Measurements from ENCODE around the gene SLC35B3. TPM values are rescaled to one million over a fixed set of nuclear protein-coding genes. Genes with fewer than 3 reads are reported as not detected.
"Not testable (repeated sequence)": the region's sequence is repeated elsewhere in the genome, so short reads cannot be mapped to it uniquely, and the experiment has no call there.

Gene SLC35B3
- total RNA-seq, 1 experiment from 2014 or later = 8.6 TPM

DNA sequence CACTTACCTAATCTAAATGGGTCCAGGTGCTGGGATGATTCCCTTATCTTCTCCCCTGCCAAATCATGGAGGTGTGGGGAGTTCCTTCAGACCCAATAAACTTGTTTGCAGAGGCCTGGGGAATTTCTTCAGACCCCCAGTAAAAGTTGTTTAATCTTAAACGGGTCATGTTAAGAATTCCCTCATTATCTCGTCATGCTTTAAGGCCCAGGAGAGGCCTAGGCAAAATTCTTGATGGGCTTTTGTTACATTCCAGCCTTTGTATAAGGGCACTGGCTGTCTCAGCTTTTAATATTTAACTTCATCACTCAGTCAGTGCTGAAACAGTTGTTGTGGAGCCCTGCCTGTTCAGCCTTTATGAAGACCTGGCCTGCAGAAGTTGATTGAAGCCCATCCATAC is 11.0 kb upstream of the SLC35B3 start (continued):
- no peak for TF ChIP-seq TCF7L2 (IDR thresholded peaks at IDR 0.05; ENCODE audit: borderline replicate concordance, extremely low read depth, insufficient read depth, insufficient read length)

DNA sequence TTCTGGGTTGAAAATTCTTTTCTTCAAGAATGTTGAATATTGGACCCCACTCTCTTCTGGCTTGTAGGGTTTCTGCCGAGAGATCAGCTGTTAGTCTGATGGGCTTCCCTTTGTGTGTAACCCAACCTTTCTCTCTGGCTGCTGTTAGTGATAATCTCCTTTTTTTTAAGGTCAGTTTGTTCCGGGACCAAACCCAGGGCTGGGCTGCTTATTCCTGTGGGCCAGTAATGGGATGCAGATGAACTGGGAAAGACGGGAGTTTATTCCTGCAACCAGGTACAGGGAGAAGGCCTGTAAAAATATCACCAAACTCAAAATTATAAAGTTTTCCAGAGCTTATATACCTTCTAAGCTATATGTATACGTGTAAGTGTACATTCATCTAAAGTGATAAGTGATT is 10.6 kb upstream of the SLC35B3 start:
- BruUV-seq (replicated peaks); H3K27ac ChIP-seq (ENCODE audit: low read depth, low read length); DNase-seq (ENCODE audit: low read depth, low spot score); CTCF ChIA-PET; H3K4me1 ChIP-seq (ENCODE audit: control insufficient read depth in 1 of 2, insufficient read depth in 2 of 2, low read length in 2 of 2); H3K9me2 ChIP-seq (ENCODE audit: insufficient read depth); H4K20me1 ChIP-seq (ENCODE audit: insufficient read depth); ATAC-seq; POLR2A ChIA-PET; H3K9me3 ChIP-seq (ENCODE audit: control insufficient read depth in 1 of 2, insufficient read depth in 1 of 2, low read depth in 1 of 2, low read length in 2 of 2); H2AFZ ChIP-seq (ENCODE audit: low read depth, low read length, poor library complexity, severe bottlenecking); H3K4me2 ChIP-seq (ENCODE audit: low read length); H3K4me3 ChIP-seq (replicated peaks in 1 of 2; ENCODE audit: low read depth in 1 of 2, low read length in 2 of 2); H3K9ac ChIP-seq (ENCODE audit: low read length); RAD21 ChIA-PET (ENCODE audit: low non-redundant PET in 1 of 2, low total read pairs in 2 of 2, uncharacterized antibody in 2 of 2, unreplicated experiment in 2 of 2); H3K36me3 ChIP-seq (ENCODE audit: control insufficient read depth in 1 of 2, insufficient read depth in 2 of 2, low read length in 2 of 2); intact Hi-C loops (cut with micrococcal nuclease); H3K79me2 ChIP-seq (ENCODE audit: insufficient read depth, low read length); H3K27me3 ChIP-seq (ENCODE audit: insufficient read depth, low read length): not testable (repeated sequence)

DNA sequence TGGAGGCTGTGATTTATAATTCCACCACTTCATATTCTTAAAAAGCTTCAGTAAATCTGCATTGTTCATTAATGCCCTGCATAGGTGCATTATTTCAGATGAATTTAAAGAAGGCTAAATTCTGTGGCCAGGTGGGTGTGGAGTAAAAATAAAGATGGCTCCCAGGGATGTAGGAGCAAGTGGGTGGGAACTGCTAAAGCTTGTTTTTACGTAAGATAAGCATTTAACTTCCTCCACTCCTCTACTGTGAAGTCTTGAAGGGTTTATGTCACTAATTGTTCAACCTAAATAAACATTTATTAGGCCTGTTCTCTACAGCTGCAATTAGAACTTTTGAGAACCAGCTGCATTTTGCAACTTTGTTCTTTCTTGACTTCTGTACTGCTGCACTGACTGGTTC is 6.8 kb upstream of the SLC35B3 start:
- no peaks in the 10 kb centered on the region for H3K9me3 ChIP-seq (ENCODE audit: control insufficient read depth in 1 of 2, insufficient read depth in 1 of 2, low read depth in 1 of 2, low read length in 2 of 2)
- ATAC-seq (no peak), DNase-seq (ENCODE audit: low read depth, low spot score) (no peak)
- TF ChIP-seq FOSL1 (IDR thresholded peaks at IDR 0.05; ENCODE audit: low read depth) (no peak), TCF7L2 (IDR thresholded peaks at IDR 0.05; ENCODE audit: borderline replicate concordance, extremely low read depth, insufficient read depth, insufficient read length) (no peak)
- H3K36me3 ChIP-seq (ENCODE audit: control insufficient read depth in 1 of 2, insufficient read depth in 2 of 2, low read length in 2 of 2) = no peaks in the 10 kb centered on the region
- no TSS peak for BruUV-seq (replicated peaks)
- H2AFZ ChIP-seq (ENCODE audit: low read depth, low read length, poor library complexity, severe bottlenecking) = no peak overlapping the region
- no peak overlapping the region for H3K27ac ChIP-seq (ENCODE audit: low read depth, low read length)
- no peak overlapping the region for H3K4me3 ChIP-seq (replicated peaks in 1 of 2; ENCODE audit: low read depth in 1 of 2, low read length in 2 of 2)
- H3K9me2 ChIP-seq (ENCODE audit: insufficient read depth) = no peaks in the 10 kb centered on the region; the same call in 1 of the 2 replicates
- H3K9ac ChIP-seq (ENCODE audit: low read length) = no peak overlapping the region
- H4K20me1 ChIP-seq (ENCODE audit: insufficient read depth) = no peaks in the 10 kb centered on the region
- intact Hi-C loops (cut with micrococcal nuclease) = no loop called here
- H3K27me3 ChIP-seq (ENCODE audit: insufficient read depth, low read length) = no peaks in the 10 kb centered on the region
- ChIA-PET CTCF (no interaction called here), POLR2A (no interaction called here), RAD21 (ENCODE audit: low non-redundant PET in 1 of 2, low total read pairs in 2 of 2, uncharacterized antibody in 2 of 2, unreplicated experiment in 2 of 2) (no interaction called here)
- H3K79me2 ChIP-seq (ENCODE audit: insufficient read depth, low read length) = no peaks in the 10 kb centered on the region
- no peak overlapping the region for H3K4me2 ChIP-seq (ENCODE audit: low read length)
- no peaks in the 10 kb centered on the region for H3K4me1 ChIP-seq (ENCODE audit: control insufficient read depth in 1 of 2, insufficient read depth in 2 of 2, low read length in 2 of 2)
